Activated CD4-positive, alpha-beta T cell treated with anti-CD3 and anti-CD28 coated beads, Interleukin-2, amount 50 U/mL, for 16 hours (primary cell): ENCODE results near the gene MED25.

Experiments used
- DNase-seq: peaks from one replicate; pipeline ENCODE4 v3.0.0-alpha.2; 2020

The MED25 gene

DNA sequence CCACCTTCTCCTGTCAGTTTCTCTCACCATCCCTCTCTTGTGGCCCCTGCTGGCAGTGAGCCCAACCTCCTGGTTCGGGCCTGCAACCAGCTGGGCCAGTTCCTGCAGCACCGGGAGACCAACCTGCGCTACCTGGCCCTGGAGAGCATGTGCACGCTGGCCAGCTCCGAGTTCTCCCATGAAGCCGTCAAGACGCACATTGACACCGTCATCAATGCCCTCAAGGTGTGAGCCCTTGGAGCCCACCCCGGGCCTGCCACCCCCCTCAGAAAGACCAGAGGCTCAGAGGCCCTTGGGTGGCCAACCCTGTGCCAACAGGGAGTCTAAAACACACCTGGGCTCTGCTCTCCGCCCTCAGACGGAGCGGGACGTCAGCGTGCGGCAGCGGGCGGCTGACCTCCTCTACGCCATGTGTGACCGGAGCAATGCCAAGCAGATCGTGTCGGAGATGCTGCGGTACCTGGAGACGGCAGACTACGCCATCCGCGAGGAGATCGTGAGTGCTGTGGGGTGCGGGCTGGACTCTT, 18.8 kb upstream of the MED25 start:
- DNase-seq: no peak

DNA sequence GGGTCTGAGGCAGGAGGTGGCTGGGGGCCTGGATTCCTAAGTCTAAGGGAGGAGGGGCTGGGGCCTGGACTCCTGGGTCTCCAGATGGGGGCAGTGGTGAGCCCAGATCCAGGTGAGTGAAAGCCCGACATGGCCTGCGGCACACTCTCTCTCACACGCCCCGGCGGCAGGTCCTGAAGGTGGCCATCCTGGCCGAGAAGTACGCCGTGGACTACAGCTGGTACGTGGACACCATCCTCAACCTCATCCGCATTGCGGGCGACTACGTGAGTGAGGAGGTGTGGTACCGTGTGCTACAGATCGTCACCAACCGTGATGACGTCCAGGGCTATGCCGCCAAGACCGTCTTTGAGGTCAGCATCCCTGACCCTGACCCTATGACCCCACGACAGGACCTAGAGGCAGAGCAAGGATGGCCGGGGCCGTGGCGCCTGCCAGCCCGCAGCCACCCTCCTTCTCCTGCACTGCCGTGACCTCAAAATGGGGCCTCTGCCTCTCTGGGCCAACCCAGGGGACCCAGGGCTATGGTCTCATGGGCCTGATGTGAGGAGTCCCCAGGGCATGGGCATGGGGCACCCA, 18.2 kb upstream of the MED25 start:
- no peak for DNase-seq

DNA sequence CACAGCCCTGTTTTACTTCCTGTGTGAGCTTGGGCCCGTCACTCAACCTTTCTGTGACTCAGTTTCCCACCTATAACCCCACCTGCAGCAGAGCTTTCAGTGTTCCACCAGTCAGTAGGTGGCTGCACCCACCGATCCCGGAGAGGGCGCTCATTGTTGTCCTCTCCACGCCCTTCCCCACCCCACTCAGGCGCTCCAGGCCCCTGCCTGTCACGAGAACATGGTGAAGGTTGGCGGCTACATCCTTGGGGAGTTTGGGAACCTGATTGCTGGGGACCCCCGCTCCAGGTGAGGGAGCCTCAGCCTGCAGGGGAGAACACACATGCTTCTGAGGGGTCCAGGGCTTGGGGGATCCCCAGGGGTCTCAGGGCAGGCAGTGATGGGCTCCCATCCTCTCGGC, 17.3 kb upstream of the MED25 start:
- no peak for DNase-seq

DNA sequence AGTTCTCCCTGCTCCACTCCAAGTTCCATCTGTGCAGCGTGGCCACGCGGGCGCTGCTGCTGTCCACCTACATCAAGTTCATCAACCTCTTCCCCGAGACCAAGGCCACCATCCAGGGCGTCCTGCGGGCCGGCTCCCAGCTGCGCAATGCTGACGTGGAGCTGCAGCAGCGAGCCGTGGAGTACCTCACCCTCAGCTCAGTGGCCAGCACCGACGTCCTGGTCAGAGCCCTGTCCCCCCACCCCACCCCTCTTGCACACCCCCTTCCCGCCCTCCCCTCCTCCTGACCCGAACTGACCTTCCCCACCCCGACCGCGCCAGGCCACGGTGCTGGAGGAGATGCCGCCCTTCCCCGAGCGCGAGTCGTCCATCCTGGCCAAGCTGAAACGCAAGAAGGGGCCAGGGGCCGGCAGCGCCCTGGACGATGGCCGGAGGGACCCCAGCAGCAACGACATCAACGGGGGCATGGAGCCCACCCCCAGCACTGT, 16.6 kb upstream of the MED25 start:
- no peak for DNase-seq

DNA sequence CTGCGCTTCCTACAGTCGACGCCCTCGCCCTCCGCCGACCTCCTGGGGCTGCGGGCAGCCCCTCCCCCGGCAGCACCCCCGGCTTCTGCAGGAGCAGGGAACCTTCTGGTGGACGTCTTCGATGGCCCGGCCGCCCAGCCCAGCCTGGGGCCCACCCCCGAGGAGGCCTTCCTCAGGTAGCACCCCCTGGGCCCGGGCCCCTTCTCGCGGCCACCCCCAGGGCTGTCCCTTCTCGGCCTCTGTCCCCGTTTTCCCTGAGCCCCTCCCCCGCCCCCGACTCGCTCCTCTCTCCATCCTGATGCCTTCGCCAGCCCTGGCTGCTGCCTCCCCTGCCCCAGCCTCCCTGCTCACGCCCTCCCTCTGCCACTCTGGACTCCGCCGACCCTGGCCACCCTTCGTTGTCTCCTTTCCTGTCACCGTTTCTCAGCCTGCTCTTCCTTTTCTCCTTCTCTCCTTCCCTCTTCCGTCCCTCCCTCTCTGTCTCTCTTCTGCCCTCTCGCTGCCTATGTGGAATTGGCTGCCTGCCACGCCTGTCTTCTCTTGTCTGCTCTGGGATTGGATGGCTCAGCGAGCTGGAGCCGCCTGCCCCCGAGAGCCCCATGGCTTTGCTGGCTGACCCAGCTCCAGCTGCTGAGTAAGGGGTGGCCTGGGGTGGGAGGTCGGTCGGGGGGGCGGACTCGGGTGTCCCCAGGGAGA, 16.0 kb upstream of the MED25 start:
- DNase-seq: no peak

DNA sequence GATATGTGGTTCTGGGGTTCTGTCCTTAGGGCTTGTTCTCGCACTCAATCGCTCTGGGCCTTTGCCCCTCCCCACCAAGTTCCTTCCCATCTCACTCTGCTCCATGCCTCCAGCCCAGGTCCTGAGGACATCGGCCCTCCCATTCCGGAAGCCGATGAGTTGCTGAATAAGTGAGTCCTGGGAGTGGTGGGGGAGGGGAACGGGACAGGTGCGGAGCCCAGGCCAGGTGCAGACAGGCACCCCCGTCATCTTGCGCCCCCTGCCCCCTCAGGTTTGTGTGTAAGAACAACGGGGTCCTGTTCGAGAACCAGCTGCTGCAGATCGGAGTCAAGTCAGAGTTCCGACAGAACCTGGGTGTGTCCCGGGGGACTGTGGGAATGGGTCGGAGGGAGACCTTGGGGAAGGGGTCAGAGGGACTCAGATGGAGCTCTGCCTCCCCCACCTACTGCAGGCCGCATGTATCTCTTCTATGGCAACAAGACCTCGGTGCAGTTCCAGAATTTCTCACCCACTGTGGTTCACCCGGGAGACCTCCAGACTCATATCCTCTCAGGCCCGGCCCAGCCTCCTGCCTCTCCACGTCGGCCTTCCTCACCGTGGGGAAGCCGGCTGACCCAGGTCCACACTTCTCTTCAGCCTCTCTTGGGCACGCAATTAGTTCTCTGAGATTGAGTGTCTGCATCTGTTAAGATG, 15.1 kb upstream of the MED25 start:
- DNase-seq: no peak

DNA sequence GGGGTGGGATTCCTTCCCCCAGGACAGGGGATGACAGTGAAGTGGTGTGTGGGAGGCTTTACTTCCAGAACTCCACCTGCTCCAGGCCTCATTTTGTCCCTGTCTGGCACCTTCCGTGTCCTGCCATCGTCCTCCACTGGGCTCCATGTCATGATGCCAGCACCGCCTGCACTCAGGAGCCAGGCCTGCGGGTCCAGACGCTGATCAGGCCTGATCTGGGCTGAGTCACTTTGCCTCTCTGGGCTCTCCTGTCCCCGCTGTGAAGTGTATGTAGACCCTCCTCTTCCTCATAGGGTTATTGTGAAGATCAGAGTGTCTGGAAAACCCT, 14.6 kb upstream of the MED25 start:
- no peak for DNase-seq

DNA sequence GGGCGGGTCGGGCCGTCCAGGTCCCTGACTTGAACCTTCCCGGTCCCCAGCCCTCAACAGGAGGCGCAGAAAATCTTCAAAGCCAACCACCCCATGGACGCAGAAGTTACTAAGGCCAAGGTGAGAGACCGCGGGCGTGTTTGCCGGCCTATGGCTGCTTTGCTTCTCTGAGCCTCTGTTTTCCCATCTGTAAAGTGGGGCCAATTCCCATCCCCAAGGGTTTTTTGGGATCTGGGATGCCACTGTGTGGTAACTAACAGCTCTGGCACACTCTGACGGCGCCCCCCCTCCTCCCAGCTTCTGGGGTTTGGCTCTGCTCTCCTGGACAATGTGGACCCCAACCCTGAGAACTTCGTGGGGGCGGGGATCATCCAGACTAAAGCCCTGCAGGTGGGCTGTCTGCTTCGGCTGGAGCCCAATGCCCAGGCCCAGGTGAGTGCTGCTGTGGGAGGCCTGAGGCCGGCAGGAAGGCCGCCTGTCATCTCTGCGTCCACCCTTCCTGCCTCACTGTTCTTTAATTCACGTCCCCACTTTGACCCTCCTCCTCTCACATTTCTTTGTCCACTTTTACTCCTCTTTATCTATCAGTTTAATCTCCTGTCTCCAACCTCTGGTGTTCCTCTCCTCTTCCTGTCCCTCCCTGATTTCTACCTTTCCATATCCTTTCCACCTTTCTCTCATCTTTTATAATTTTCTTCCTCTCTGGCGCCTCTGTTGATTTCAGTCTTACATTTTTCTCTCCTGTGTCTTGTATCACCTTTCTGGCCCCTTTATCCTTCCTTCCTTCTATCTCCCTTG, 12.1 kb upstream of the MED25 start:
- no peak for DNase-seq

DNA sequence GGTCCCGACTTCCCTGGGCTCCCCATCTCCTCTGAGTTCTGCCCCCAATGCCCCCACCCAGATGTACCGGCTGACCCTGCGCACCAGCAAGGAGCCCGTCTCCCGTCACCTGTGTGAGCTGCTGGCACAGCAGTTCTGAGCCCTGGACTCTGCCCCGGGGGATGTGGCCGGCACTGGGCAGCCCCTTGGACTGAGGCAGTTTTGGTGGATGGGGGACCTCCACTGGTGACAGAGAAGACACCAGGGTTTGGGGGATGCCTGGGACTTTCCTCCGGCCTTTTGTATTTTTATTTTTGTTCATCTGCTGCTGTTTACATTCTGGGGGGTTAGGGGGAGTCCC, 11.5 kb upstream of the MED25 start:
- no peak for DNase-seq

DNA sequence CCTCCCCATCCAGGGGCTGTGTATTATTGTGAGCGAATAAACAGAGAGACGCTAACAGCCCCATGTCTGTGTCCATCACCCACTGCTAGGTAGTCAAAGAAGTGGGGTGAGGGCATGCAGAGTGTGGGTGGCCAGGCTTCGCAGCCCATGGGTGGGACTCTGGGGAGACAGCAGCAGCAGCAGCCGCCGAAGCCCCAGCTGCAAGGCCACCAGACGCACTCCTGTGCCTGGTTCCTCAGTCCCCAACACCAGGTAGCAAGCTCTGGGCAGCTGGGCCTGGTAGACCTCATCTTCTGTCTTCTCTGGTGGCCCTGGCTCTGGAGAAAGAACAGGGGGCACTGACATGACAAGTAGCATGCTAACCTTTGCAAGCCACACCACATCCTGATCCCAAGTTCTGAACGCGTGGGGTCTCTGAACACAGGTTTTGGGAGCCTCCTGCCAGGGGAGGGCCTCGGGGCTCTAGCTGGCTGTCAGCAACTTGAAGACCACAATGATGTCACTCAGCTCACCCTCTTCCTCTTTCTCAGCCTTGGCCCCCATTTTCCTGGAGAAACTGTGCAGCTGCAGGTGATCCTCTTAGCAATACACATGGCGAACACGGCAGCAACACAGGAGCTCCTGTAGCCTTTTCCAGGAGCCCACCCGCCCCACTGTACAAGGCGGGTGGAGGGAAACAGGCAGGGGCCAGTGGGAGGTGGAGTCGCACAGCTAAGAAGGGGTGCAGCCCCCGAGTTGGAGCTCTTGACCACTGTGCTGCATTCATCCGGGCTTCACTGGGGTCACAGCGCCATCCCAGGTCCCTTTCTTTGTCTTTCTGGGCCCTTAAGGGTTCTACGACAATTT, 10.8 kb upstream of the MED25 start:
- DNase-seq: no peak

DNA sequence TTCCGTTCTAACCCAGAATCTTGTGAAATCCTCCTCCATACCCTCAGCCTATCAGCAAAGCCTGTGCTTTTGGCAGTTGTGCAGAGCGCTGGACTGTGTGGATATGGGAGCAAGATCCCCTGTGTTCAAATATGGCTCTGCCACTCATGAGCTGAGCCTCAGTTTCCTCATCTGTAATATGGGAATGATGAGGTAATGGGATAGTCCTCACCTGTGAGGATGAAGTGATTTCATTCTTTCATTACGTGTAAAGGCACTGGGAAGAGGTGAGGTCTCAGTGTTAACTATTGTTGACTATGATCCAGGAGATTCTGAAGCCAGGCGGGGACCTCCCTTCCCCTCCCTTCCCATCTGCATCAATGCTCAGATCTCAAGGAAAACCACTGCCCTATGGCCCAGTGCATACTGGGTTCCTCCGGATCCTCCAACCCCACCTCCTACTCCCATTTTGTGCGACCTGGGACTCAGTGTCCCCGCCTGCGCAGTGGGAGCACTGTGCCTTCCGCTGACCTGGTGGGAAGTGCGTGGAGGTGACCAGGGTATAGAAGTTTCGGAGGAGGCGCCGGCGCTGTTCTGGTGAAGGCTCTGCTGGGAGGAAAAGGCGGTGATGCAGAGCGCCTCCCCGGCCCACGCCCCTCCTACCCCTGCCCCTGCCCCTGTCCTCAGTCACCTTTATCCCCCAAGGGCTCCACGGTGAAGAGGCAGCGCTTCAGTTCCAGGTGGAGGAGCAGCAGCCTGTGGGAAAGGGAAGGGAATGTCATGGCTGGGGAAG, 10.0 kb upstream of the MED25 start:
- DNase-seq: no peak

DNA sequence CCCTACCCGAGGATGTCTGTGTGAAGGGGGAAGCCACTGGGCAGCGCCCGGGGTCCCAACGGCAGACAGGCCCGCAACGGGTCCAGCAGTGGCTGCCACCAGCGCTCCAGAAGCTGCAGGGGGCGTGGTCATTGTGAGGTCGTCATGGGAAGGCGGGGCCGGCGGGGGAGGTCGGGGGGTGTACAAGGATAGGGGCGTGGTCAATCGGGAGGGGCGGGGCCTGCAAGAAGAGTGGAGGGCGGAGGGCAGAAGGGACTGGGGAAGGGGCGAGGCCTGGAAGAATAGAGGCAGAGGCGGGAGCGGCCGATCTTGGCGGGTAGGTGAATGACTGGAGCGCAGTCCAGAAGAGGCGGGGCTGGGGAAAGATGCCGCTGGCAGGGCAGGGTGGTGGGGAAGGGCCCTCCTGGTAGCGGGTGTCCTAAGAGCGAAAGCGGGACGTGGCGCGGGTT, 9.4 kb upstream of the MED25 start:
- peak; percentile 81 for DNase-seq

DNA sequence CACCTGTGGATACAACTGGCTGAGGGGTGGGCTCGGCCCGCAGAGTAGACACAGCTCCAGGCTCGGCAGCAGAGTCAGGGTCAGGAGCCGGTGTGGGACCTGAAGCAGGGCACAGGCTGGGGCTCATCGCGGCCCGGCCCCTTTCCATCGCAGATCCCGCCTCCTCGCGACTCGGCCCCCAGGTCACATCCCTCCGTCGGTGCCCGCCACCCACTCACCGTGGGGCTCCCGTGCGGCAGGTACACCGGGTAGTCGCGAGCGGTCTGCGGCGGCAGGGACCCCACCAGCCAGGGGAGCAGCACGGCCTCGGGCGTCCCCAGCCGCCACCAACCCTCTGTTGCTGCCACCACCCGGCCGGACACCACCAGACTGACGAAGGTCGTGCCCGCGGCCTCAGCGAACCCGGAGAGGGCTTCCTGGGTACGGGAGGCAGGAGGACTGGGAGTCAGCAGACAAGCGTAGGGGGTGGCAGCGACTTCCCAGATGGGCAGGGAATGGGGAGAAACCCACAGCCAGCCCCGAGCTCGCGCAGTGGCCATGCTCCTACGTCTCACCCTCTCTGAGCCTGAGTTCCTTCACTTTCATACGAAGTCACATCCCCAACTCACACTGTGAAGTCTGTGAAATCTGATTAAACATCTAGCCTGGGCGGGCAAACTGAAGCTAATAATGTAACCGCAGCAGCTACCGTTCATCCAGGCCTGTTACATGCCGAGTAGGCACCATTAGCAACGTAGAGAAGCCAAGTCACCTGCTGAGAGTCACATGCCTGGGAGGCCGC, 8.7 kb upstream of the MED25 start:
- peak; percentile 32 for DNase-seq

DNA sequence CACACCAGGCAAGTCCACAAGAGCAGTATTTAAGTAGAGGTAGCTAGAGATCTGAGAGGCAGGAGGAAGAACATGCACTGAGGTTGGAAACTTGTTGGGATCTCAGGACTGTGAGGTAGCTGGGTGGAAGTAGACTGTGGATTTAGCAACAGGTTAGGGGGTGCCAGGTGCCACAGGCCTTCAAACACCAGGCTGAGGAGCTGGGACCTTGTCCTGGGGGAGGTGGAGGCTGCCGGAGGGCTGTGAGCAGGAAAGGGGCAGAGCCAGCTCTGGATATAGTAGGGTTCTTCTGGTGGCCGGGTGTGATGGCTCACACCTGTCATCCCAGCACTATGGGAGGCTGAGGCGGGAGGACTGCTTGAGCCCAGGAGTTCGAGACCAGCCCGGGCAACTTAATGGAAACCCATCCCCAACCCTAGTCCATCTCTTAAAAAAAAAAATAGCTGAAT, 8.1 kb upstream of the MED25 start:
- no peak for DNase-seq

DNA sequence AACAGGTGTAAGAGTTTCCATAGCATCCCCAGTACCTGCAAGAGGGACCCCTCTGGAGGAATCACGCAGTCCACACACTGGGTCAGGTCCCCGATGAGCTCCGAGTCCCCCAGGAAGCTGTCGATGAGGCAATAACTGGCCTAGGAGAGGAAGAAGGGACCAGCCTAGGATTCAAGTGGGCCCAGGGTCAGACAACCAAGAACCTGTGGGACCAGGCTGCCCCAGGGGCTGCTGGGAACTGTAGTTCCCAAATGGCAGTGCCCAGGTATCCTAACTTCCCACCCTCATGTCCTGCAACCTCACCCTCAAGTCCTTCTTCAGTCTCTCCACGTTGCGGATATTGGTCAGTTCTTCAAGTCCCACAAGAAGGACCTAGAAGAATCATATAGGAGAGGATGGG, 6.8 kb upstream of the MED25 start:
- DNase-seq: no peak

DNA sequence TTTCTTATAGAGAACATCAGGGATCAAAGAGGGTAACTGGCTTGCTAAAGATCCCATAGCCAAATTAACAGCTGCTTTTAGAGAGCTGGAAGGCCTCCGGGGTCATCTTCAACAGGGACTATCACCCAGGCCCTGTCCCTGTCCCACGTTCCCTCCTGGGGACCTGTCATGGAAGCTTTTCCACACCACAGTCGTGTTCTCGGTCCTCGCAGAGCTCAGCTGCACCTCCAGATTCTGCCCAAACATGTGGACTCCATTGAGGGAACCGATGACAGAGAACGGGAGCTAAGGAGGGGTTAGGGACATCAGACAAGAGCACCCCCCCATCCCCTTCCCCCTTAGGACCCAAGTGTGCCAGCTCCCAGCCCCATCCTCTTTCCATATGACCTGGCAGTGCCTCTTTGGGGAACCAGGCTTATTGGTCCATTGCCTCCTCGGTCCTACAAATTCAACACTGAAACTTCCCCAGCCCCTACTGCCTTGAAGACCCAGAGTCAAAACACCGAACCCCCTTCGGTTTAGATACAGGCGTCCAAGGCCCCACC, 5.6 kb upstream of the MED25 start:
- no peak for DNase-seq

DNA sequence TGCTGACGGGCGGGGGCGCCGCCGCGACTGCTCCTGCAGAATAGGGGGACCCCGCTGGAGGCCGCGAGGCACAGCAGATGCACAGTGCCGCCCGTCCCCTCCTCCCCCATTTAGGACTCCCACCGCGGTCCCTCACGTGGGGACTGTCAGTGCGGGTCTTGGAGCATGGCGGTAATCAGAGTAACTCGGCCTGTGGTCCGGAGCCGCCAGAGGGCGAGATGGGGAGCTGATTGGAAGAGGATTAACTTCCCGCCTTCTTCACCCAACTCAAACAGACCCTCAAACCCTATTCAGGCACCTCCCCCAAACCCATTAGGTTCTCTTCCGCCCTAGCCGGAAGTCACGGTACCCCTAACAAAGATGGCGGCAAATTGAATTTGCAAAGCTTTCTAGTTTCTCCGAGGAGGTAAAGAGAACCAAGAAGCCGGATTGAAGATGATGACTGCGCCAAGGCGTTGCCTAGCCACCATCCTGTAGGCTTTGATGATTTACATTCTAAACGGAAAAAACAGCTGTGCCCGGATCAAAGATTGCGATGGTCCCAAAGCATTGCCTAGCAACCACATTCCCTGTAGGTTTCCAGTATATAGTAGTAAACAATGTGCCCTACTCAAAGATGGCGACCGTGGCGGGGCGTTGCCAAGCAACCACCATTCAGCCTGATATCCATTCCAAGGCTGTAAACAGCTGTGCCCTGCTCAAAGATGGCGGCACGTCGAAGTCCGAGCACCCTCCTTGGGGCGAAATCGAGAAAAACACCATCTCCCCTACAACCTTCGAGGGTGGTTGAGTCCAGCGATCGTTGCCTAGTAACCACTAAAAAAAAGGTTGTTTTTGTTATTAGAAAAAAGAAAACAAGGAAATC, 4.9 kb upstream of the MED25 start, which contains the start of gene FUZ:
Gene FUZ, minus strand, starts transcription at position 296 of the 865 bp plus-strand sequence. Its CDS starts 186 bp downstream, at position 110.
- DNase-seq: peak; percentile 97

DNA sequence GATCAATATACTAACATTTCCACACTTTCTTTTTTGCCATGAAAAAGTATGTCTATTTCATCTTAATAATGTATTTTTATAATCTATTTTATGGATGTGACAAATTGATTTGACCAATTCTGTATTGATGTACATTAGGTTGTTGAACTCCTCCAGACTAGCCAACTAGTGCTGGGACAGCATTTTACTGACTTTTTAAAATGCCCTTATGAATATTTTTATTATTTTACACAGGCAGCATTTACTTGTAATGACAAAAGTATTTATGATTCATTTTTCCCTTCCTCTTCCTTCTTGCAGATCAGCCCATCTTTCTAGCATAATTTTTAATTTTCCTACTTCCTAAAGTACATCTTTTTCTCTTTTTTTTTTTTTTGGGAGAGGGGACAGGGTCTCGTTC, 4.1 kb upstream of the MED25 start:
- DNase-seq: no peak

DNA sequence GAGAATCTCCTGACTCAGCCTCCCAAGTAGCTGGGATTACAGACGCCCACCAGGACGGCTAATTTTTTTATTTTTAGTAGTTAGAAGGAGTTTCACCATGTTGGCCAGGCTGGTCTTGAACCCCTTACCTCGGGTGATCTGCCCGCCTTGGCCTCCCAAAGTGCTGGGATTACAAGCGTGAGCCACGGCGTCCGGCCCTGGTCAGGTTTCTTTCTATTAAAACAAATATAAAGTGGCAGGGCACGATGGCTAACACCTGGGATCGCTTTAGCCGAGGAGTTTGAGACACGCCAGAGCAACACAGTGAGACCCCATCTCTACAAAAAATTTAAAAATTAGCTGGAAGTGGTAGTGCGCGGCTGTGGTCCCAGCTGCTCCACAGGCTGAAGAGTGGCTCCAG, 1.5 kb upstream of the MED25 start:
- DNase-seq: no peak
